Suppressor macrophage (primary cell): Measurements from ENCODE around the gene UBE2U.

Experiments
- DNase-seq, 4 experiments: peaks; one replicate each; pipeline ENCODE4 v3.0.0-alpha.2; 2020 to 2022

The UBE2U gene

DNA sequence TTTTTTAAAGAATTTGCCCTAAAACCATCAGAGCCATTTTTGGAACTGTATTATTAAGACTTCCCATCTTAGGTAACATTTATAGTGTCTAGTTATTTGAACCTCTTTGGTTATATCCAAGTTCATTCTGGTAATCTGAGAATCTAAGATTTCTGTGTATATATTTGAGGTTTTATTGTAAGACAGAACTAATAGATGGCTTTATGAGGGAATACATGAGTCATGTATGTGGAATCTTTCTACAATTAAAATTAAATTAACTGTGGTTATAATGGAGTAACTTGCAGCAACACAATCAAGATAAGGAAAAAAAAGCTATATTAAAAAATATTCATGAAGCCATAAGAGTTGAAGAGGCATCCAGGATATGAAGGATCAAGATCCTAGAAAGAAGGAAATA is 92.1 kb downstream of the UBE2U start:
- DNase-seq, result no peak

- DNase-seq, result no peak
These were observed 93.0 kb downstream of the UBE2U start for GRCh38 chr1:64296459-64296858.

DNA sequence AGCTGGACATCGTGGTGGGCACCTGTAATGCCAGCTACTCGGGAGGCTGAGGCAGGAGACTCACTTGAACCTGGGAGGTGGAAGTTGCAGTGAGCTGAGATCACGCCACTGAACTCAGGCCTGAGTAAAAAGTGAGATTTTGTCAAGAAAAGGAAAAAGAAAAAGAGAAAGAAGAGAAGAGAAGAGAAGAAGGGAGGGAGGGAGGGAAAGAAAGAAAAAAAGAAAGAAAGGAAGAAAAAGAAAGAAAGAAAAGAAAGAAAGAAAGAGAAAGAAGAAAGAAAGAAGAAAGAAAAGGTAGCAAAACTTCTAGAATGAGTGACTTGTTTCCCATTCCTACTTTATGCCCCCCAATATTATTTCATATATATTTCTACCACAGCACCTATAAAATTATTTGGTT is 98.8 kb downstream of the UBE2U start:
- DNase-seq, result no peak

DNA sequence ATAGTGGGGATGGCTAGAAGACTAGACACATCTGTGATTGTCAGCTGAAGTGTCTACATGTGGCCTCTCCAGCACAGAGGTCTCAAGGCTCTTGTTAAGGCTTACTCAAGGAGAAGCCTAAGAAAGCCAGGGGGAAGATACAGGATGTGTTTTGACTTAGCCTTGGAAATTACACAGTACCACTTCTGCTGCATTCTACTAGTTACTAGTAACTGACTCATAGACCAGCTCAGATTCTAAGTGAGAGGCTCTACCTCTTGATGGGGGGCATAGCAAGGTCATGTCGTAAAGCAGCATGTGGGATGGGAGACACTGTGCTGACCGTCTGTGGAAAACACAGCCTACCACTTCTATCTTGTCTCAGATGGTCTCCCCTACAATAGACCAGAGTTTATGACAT is 99.5 kb downstream of the UBE2U start:
- DNase-seq, result no peak

- no peak for DNase-seq
These were observed 101.4 kb downstream of the UBE2U start for GRCh38 chr1:64304823-64305222.

- DNase-seq, result no peak
These were observed 105.4 kb downstream of the UBE2U start for GRCh38 chr1:64308866-64309265.

DNA sequence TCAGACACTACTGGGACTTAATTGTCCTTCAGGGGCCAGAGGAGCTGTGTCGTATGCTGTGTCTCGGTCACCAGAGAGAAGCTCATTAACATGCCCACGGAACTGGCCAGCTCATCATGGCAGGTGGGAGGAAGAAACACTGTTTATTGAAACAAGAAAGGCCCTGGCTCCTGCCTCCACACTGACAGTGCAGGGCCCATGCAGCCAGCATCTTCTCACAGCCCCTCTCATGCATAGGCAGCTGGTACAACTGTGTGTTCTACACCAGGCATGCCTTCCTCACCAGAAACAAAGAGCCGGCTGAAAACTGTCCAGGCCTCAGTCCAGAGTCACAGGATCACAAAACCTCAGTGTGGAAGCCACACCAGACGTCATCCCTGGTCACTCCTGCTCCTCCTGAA is 106.0 kb downstream of the UBE2U start:
- peak in 1 of 4 experiments; percentile 3 for DNase-seq

DNA sequence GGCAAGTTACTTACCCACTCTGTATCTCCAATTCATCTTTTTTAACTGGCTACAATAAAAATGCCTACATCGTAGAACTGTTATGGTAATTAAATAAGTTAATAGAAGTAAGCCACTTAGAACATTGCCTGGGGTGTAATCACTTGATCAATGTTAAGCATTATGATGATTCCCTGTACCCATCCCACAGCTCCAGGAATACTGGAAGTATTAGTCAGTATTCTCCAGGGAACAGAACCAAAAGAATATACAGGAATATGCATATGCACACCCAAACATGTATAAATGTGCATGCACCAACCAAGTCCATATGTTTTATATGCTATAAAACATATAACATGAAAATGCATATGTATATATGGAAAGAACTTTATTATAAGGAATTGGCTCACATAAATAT is 107.3 kb downstream of the UBE2U start:
- no peak for DNase-seq

GRCh38 chr1:64312431-64312830 is 109.0 kb downstream of the UBE2U start:
- no peak for DNase-seq

DNA sequence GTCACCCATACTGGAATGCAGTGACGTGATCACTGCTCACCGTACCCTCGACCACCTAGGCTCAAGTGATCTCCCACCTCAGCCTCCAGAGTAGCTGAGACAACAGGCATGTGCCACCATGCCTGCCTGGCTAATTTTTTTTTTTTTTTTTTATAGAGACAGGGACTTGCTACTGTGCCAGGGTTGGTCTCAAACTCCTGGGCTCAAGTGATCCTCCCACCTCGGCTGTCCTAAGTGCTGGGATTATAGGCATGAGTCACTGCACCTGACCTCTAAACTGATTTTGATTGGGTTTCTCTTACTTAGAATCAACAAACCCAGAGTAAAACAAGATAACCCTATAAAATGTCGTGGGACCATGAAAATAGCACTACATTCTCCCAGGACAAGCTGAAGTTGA is 112.0 kb downstream of the UBE2U start:
- no peak for DNase-seq
